GM23248 (cell line): ENCODE measurements around the gene ACOD1. TPM values are rescaled to one million over a fixed set of nuclear protein-coding genes. Genes with fewer than 3 reads are reported as not detected.

Experiments
- DNase-seq: peaks from one replicate; pipeline ENCODE4 v3.0.0-alpha.2; 2015
- H2AFZ ChIP-seq: fragments of 200-600 bp; sonication (generic); 2 replicates; pipeline ENCODE4 v1.6.1; 2016; ENCODE audit warnings: antibody characterized with exemption
- H3F3A ChIP-seq: fragments of 200-600 bp; sonication (generic); 2 replicates; pipeline ENCODE4 v1.6.1; 2016; ENCODE audit warnings: mild to moderate bottlenecking, antibody characterized with exemption, mixed run types; ENCODE audit not compliant: insufficient read depth
- H3K27ac ChIP-seq: fragments of 200-600 bp; sonication (generic); 2 replicates; pipeline ENCODE4 v1.5.1; 2016; ENCODE audit warnings: mild to moderate bottlenecking
- H3K27me3 ChIP-seq: fragments of 200-600 bp; sonication (generic); replicated peaks from 2 replicates; pipeline ENCODE4 v1.6.1; 2016; ENCODE audit warnings: mild to moderate bottlenecking; ENCODE audit not compliant: insufficient read depth
- H3K36me3 ChIP-seq: fragments of 200-600 bp; sonication (generic); 2 replicates; pipeline ENCODE4 v1.6.1; 2016; ENCODE audit warnings: low read depth, mild to moderate bottlenecking
- H3K4me1 ChIP-seq: fragments of 200-600 bp; sonication (generic); 2 replicates; pipeline ENCODE4 v1.6.1; 2016; ENCODE audit warnings: mild to moderate bottlenecking; ENCODE audit not compliant: insufficient read depth
- H3K4me2 ChIP-seq: fragments of 200-600 bp; sonication (generic); one replicate; pipeline ENCODE4 v1.6.1; 2016; ENCODE audit warnings: mild to moderate bottlenecking; ENCODE audit not compliant: unreplicated experiment
- H3K4me3 ChIP-seq: fragments of 200-600 bp; sonication (generic); 2 replicates; pipeline ENCODE4 v1.5.1; 2016; ENCODE audit warnings: mild to moderate bottlenecking
- H3K79me2 ChIP-seq: fragments of 200-600 bp; sonication (generic); 2 replicates; pipeline ENCODE4 v1.6.1; 2016; ENCODE audit warnings: mild to moderate bottlenecking; ENCODE audit not compliant: insufficient read depth
- H3K9ac ChIP-seq: fragments of 200-600 bp; sonication (generic); 2 replicates; pipeline ENCODE4 v1.6.1; 2016; ENCODE audit warnings: mild to moderate bottlenecking
- H3K9me2 ChIP-seq: fragments of 200-600 bp; sonication (generic); 2 replicates; pipeline ENCODE4 v1.6.1; 2016; ENCODE audit warnings: mixed run types, mild to moderate bottlenecking, moderate library complexity; ENCODE audit not compliant: insufficient read depth
- H3K9me3 ChIP-seq: fragments of 200-600 bp; sonication (generic); one replicate; pipeline ENCODE4 v1.6.1; 2017; ENCODE audit warnings: low read depth
- H4K20me1 ChIP-seq: fragments of 200-600 bp; sonication (generic); 2 replicates; pipeline ENCODE4 v1.6.0; 2016; ENCODE audit not compliant: insufficient read depth
- EZH2 ChIP-seq: fragments of 200-600 bp; sonication (generic); IDR thresholded peaks from 2 replicates; pipeline ENCODE4 v1.6.1; 2018; ENCODE audit warnings: antibody characterized with exemption, mild to moderate bottlenecking; ENCODE audit not compliant: insufficient read depth, poor library complexity, severe bottlenecking
- EZH2phosphoT487 ChIP-seq: fragments of 200-600 bp; sonication (generic); IDR thresholded peaks from 2 replicates; pipeline ENCODE4 v1.6.1; 2018; ENCODE audit warnings: antibody characterized with exemption, moderate library complexity, mild to moderate bottlenecking, low read depth; ENCODE audit not compliant: insufficient read depth
- WGBS, 2 experiments: methylation state at CpG; one replicate each; pipeline ENCODE4 v1.1.6; 2015 to 2017; ENCODE audit warnings: low lambda C conversion rate in 2 of 2, low coverage in 1 of 2; ENCODE audit errors: missing lambda C conversion rate in 2 of 2; 5-methylcytosine and 5-hydroxymethylcytosine counted together
- in situ Hi-C: fragments of 300-500 bp; cut with MboI; formaldehyde crosslinking; loops from 2 replicates; pipeline ENCODE4 v1.15.0; 2020
- polyA plus RNA-seq: library from polyadenylated mRNA; unstranded; fragments of >200 nt; fragmentation: Nextera tagmentation; extraction: Ambion mirVana; gene quantifications from 2 replicates; pipeline ENCODE4 v1.2.1, GENCODE V29; 2016
- total RNA-seq: library from RNA; depleted of rRNA; stranded (reverse); fragments of >200 nt; shearing (Covaris generic); gene quantifications from 2 replicates; pipeline ENCODE4 v1.2.3, GENCODE V29; 2014

ACOD1 gene
- total and polyA plus RNA-seq, 2 experiments from 2014 or later, result not detected

- Histone ChIP-seq H4K20me1 (no peaks in the 10 kb centered on the region), H3K27me3 (peaks cover 12% of the 10 kb centered on the region), H3K4me3 (no peak overlapping the region), H3K79me2 (no peaks in the 10 kb centered on the region), H3K9me3 (no peaks in the 10 kb centered on the region), H3K9me2 (no peaks in the 10 kb centered on the region), H3K4me1 (no peaks in the 10 kb centered on the region), H3F3A (no peaks in the 10 kb centered on the region), H2AFZ (no peak overlapping the region), H3K27ac (no peak overlapping the region), H3K9ac (no peak overlapping the region), H3K36me3 (no peaks in the 10 kb centered on the region), H3K4me2 (no peak overlapping the region)
- TF ChIP-seq EZH2, result no peak
- no peak for TF ChIP-seq EZH2phosphoT487
- no peak for DNase-seq
- 59 to 68% methylated on average over 6 of the region's 6 CpGs for WGBS, 2 experiments
- in situ Hi-C loops, result no loop called here
Measured at GRCh38 chr13:76982061-76982460, 33.8 kb downstream of the ACOD1 start.

DNA sequence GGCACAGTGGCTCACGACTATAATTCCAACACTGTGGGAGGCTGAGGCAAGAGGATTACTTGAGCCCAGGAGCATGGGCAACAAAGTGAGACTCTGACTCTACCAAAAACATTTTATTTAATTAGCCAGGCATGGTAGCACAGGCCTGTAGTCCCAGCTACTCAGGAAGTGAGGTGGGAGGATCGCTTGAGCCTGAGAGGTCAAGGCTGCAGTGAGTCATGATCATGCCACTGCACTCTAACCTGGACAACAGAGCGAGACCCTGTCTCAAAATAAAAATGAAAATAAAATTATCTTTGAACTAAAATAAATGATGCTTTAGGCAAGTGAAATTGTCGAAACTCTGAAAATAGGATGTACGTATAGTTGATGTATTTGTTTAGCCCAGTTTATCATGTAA, 35.4 kb downstream of the ACOD1 start:
- TF ChIP-seq EZH2phosphoT487 (no peak), EZH2 (no peak)
- H3K9ac ChIP-seq, result no peak overlapping the region
- no peaks in the 10 kb centered on the region for H3F3A ChIP-seq
- no peaks in the 10 kb centered on the region for H3K4me1 ChIP-seq
- H3K79me2 ChIP-seq, result no peaks in the 10 kb centered on the region
- WGBS, 2 experiments, result 80 to 82% methylated on average over 5 of the region's 5 CpGs
- no peak overlapping the region for H3K4me2 ChIP-seq
- DNase-seq, result no peak
- no peak overlapping the region for H2AFZ ChIP-seq
- H3K9me2 ChIP-seq, result no peaks in the 10 kb centered on the region
- in situ Hi-C loops, result no loop called here
- peaks cover 12% of the 10 kb centered on the region for H3K27me3 ChIP-seq
- no peaks in the 10 kb centered on the region for H3K9me3 ChIP-seq
- no peak overlapping the region for H3K4me3 ChIP-seq
- H4K20me1 ChIP-seq, result no peaks in the 10 kb centered on the region
- H3K36me3 ChIP-seq, result no peaks in the 10 kb centered on the region
- no peak overlapping the region for H3K27ac ChIP-seq

GRCh38 chr13:76991432-76991795, 43.1 kb downstream of the ACOD1 start:
- peak overlapping the region; percentile 94 for H3K4me2 ChIP-seq
- H4K20me1 ChIP-seq, result no peaks in the 10 kb centered on the region
- peaks cover 23% of the 10 kb centered on the region for H3K4me1 ChIP-seq
- H3K9ac ChIP-seq, result peak overlapping the region; percentile 98
- no peaks in the 10 kb centered on the region for H3K27me3 ChIP-seq
- H3K79me2 ChIP-seq, result peaks cover 42% of the 10 kb centered on the region
- peak overlapping the region; percentile 90 for H3K27ac ChIP-seq
- H3K4me3 ChIP-seq, result peak overlapping the region; percentile 87
- H3K9me2 ChIP-seq, result no peaks in the 10 kb centered on the region
- H2AFZ ChIP-seq, result peak overlapping the region; percentile 96
- TF ChIP-seq EZH2phosphoT487, result no peak
- no peak for TF ChIP-seq EZH2
- in situ Hi-C loops, result no loop called here
- no peaks in the 10 kb centered on the region for H3K9me3 ChIP-seq
- H3K36me3 ChIP-seq, result peaks cover 5% of the 10 kb centered on the region; the same call in 1 of the 2 replicates
- H3F3A ChIP-seq, result peaks cover 15% of the 10 kb centered on the region; the same call in 1 of the 2 replicates
- peak; percentile 14 for DNase-seq
- 37 to 43% methylated on average over 15 of the region's 15 CpGs for WGBS, 2 experiments

GRCh38 chr13:76991796-76992547, 43.7 kb downstream of the ACOD1 start, which contains the start of gene CLN5:
Gene CLN5, plus strand, starts transcription at chr13:76992081. Its CDS starts 18 bp downstream, at chr13:76992099.
- Histone ChIP-seq H3K9ac (peak within 1 kb of the TSS; percentile 98), H3K4me1 (peaks cover 23% of the 10 kb centered on the region), H3K4me3 (peak within 1 kb of the TSS; percentile 87), H2AFZ (peak within 1 kb of the TSS; percentile 96), H3F3A (peaks cover 15% of the 10 kb centered on the region; the same call in 1 of the 2 replicates), H3K4me2 (peak within 1 kb of the TSS; percentile 94), H3K27ac (peak within 1 kb of the TSS; percentile 90), H3K9me3 (no peaks in the 10 kb centered on the region), H3K36me3 (peaks cover 5% of the 10 kb centered on the region; the same call in 1 of the 2 replicates), H3K9me2 (no peaks in the 10 kb centered on the region), H4K20me1 (no peaks in the 10 kb centered on the region), H3K79me2 (peaks cover 47% of the 10 kb centered on the region), H3K27me3 (no peaks in the 10 kb centered on the region)
- peak; percentile 98 for DNase-seq
- TF ChIP-seq EZH2 (no peak), EZH2phosphoT487 (no peak)
- WGBS, 2 experiments, result 1% methylated on average over 38 to 48 of the region's 73 CpGs
- in situ Hi-C loops, result no loop called here
